Measurements from ENCODE around the gene AMZ1.

AMZ1 gene

GRCh38 chr7:2686101-2686500 is 1.9 kb upstream of the AMZ1 start:
- no peak for TF ChIP-seq CTCF (IDR thresholded peaks at IDR 0.05)
- Histone ChIP-seq H2AFZ (no peak overlapping the region), H3K4me1 (no peaks in the 10 kb centered on the region), H3K9me3 (ENCODE audit: control insufficient read depth, low read length) (no peaks in the 10 kb centered on the region), H3K9ac (no peak overlapping the region), H3K79me2 (no peaks in the 10 kb centered on the region), H3K27me3 (ENCODE audit: control insufficient read depth, insufficient read depth, low read length) (peaks cover 4% of the 10 kb centered on the region), H3K36me3 (ENCODE audit: control insufficient read depth, insufficient read depth, low read length) (no peaks in the 10 kb centered on the region), H3K4me2 (ENCODE audit: low read length) (no peak overlapping the region), H3K4me3 (ENCODE audit: low read depth, low read length) (no peak overlapping the region), H3K27ac (no peak overlapping the region)

GRCh38 chr7:2687338-2687869 is 598 bp upstream of the AMZ1 start:
- no peaks in the 10 kb centered on the region for H3K4me1 ChIP-seq
- H3K4me3 ChIP-seq (ENCODE audit: low read depth, low read length) = no peak overlapping the region
- H3K27me3 ChIP-seq (ENCODE audit: control insufficient read depth, insufficient read depth, low read length) = peaks cover 4% of the 10 kb centered on the region
- H3K27ac ChIP-seq = no peak overlapping the region
- no peak overlapping the region for H3K4me2 ChIP-seq (ENCODE audit: low read length)
- H2AFZ ChIP-seq = no peak overlapping the region
- no peaks in the 10 kb centered on the region for H3K79me2 ChIP-seq
- no peaks in the 10 kb centered on the region for H3K9me3 ChIP-seq (ENCODE audit: control insufficient read depth, low read length)
- H3K36me3 ChIP-seq (ENCODE audit: control insufficient read depth, insufficient read depth, low read length) = no peaks in the 10 kb centered on the region
- H3K9ac ChIP-seq = no peak overlapping the region
- no peak for TF ChIP-seq CTCF (IDR thresholded peaks at IDR 0.05)

- TF ChIP-seq CTCF (IDR thresholded peaks at IDR 0.05) = no peak
- Histone ChIP-seq H3K4me3 (ENCODE audit: low read depth, low read length) (no peak overlapping the region), H3K27me3 (ENCODE audit: control insufficient read depth, insufficient read depth, low read length) (peaks cover 4% of the 10 kb centered on the region), H2AFZ (no peak overlapping the region), H3K4me1 (no peaks in the 10 kb centered on the region), H3K9me3 (ENCODE audit: control insufficient read depth, low read length) (no peaks in the 10 kb centered on the region), H3K27ac (no peak overlapping the region), H3K9ac (no peak overlapping the region), H3K79me2 (no peaks in the 10 kb centered on the region), H3K36me3 (ENCODE audit: control insufficient read depth, insufficient read depth, low read length) (no peaks in the 10 kb centered on the region), H3K4me2 (ENCODE audit: low read length) (no peak overlapping the region)
Observed at GRCh38 chr7:2688409-2689342, 674 bp downstream of the AMZ1 start.

GRCh38 chr7:2689343-2689847 is 1.4 kb downstream of the AMZ1 start:
- Histone ChIP-seq H3K9ac (no peak overlapping the region), H3K27ac (no peak overlapping the region), H3K4me3 (ENCODE audit: low read depth, low read length) (no peak overlapping the region), H3K79me2 (no peaks in the 10 kb centered on the region), H3K4me1 (no peaks in the 10 kb centered on the region), H2AFZ (no peak overlapping the region), H3K27me3 (ENCODE audit: control insufficient read depth, insufficient read depth, low read length) (peaks cover 4% of the 10 kb centered on the region), H3K9me3 (ENCODE audit: control insufficient read depth, low read length) (no peaks in the 10 kb centered on the region), H3K4me2 (ENCODE audit: low read length) (no peak overlapping the region), H3K36me3 (ENCODE audit: control insufficient read depth, insufficient read depth, low read length) (no peaks in the 10 kb centered on the region)
- no peak for TF ChIP-seq CTCF (IDR thresholded peaks at IDR 0.05)
